Muscle layer of colon (tissue), 2 donors: ENCODE data around the gene IFNAR1.

Experiments
- H3K27ac ChIP-seq: one replicate; pipeline ENCODE4 v1.7.0; 2013; ENCODE audit warnings: low read depth, mild to moderate bottlenecking, low read length, moderate library complexity
- H3K27me3 ChIP-seq, 2 donors: one replicate each; pipeline ENCODE4 v1.7.0; 2013; ENCODE audit warnings: low read length in 2 of 2, mild to moderate bottlenecking in 2 of 2; ENCODE audit not compliant: insufficient read depth in 2 of 2, control insufficient read depth in 1 of 2
- H3K36me3 ChIP-seq: one replicate; pipeline ENCODE4 v1.7.0; 2013; ENCODE audit warnings: mild to moderate bottlenecking, low read length; ENCODE audit not compliant: insufficient read depth
- H3K4me1 ChIP-seq: one replicate; pipeline ENCODE4 v1.7.0; 2013; ENCODE audit warnings: mild to moderate bottlenecking, low read length; ENCODE audit not compliant: insufficient read depth
- H3K4me3 ChIP-seq, 2 donors: one replicate each; pipeline ENCODE4 v1.7.0; 2013; ENCODE audit warnings: low read length in 2 of 2, low read depth in 1 of 2, mild to moderate bottlenecking in 1 of 2, moderate library complexity in 1 of 2
- H3K9ac ChIP-seq: one replicate; pipeline ENCODE4 v1.7.0; 2013; ENCODE audit warnings: low read length
- H3K9me3 ChIP-seq: one replicate; pipeline ENCODE4 v1.7.0; 2013; ENCODE audit warnings: mild to moderate bottlenecking, low read length
- donor health status: abdominal sarcoma.
- donor health status: Adenocarcinoma of cecum.

Gene IFNAR1

DNA sequence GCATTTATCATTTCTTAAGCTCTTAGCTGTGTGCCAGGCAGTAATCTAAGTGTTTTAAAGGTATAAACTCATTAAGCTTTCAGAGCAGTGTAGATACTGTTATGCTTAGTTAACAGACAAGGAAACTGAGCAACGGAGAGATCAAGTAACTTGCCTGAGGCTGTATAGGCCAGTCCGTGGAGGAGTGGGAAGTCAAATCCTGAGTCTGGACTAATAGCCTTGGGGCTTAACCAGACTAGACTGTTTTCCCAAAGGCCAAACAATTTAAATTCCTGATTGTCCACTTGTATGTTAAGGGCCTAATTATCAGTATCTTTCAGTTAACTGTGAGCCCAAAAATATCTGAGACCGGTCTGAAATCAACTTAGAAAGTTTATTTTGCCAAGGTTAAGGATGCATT, 2.6 kb downstream of the IFNAR1 start:
- H3K4me3 ChIP-seq, result no peak overlapping the region
- no peaks in the 10 kb centered on the region for H3K36me3 ChIP-seq
- H3K9ac ChIP-seq, result no peak overlapping the region
- no peaks in the 10 kb centered on the region for H3K27me3 ChIP-seq
- no peak overlapping the region for H3K27ac ChIP-seq
- H3K9me3 ChIP-seq, result no peaks in the 10 kb centered on the region
- H3K4me1 ChIP-seq, result peaks cover 14% of the 10 kb centered on the region

DNA sequence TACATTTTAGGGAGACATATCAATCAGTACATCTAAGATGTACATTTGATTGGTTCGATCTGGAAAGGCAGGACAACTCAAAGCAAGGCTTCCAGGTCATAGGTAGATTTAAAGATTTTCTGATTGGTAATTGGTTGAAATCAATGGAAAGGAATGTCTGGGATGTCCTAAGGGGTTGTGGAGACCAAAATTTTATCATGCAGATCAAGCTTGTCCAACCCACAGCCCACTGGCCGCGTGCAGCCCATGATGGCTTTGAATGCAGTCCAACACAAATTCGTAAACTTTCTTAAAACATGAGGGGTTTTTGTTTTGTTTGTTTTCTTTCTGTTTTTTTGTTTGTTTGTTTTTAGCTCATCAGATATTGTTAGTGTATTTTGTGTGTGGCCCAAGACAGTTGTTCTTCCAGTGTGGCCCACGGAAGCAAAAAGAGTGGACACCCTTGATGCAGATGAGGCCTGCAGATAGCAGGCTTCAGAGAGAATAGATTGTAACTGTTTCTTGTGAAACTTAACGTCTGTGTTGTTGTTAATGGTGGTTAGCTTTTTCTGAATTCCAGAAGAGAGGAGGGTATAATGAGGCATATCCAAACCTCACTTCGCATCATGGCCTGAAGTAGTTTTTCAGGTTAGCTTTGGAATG, 3.1 kb downstream of the IFNAR1 start:
- Histone ChIP-seq H3K36me3 (no peaks in the 10 kb centered on the region), H3K4me1 (peaks cover 14% of the 10 kb centered on the region), H3K9ac (no peak overlapping the region), H3K4me3 (no peak overlapping the region), H3K27me3 (no peaks in the 10 kb centered on the region), H3K9me3 (no peaks in the 10 kb centered on the region), H3K27ac (no peak overlapping the region)

DNA sequence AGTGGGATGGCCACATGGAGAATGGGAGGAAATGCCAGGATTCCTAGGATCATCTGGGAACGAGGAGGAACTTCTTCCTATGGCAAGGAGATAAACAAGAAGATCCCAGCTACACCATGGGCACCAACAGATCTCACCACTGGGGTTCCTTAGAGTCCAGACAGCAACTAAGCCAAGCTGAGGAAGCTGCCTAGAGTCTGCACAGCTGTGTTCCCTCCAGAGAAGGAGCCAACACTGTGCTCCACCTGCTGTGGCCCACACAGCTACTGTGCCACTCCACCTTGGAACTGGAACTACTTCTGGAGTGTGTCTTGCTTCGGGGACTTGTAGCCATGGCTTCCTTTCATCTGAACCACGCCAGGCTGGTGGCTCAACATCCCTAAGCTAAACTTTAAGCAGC, 6.0 kb downstream of the IFNAR1 start:
- no peaks in the 10 kb centered on the region for H3K27me3 ChIP-seq
- H3K9ac ChIP-seq, result no peak overlapping the region
- no peak overlapping the region for H3K27ac ChIP-seq
- no peaks in the 10 kb centered on the region for H3K9me3 ChIP-seq
- no peak overlapping the region for H3K4me3 ChIP-seq
- H3K36me3 ChIP-seq, result peaks cover 4% of the 10 kb centered on the region
- H3K4me1 ChIP-seq, result peaks cover 12% of the 10 kb centered on the region

DNA sequence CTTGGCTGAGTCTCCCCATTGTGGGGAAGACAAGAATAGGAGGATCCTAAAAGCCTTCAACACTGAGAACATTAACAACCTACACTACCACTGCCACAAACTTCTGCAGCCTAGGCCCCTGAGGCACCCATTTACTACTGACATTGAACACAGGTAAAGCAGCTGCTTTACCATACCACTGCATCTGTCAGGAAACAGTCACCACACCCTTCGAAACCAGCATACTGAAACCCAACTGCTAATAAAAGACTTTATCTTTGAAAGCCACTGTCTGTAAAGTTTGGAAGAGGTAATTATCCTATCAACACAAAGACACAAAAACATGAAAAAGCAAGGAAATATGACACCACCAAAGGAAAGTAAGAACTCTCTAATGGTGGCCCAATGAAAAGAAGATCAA, 7.4 kb downstream of the IFNAR1 start:
- Histone ChIP-seq H3K27ac (no peak overlapping the region), H3K9me3 (no peaks in the 10 kb centered on the region), H3K9ac (no peak overlapping the region), H3K4me1 (no peaks in the 10 kb centered on the region), H3K36me3 (peaks cover 4% of the 10 kb centered on the region), H3K27me3 (no peaks in the 10 kb centered on the region), H3K4me3 (no peak overlapping the region)

DNA sequence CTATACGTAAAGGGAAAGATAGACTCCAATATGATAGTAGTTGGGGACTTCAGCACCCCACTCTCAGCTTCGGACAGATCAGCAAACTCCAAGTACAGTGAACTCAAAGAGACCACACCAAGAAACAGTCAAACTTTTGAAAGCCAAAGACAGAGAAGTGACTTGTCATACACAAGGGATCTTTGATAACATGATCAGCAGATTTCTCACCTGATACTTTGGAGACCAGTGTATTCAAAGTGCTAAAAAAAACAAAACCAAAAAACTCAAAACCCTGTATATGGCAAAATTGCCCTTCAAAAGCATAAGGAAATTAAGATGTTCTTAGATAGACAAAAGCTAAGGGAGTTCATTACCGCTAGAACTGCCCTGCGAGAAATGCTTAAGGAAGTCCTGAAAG, 9.4 kb downstream of the IFNAR1 start:
- Histone ChIP-seq H3K4me1 (no peaks in the 10 kb centered on the region), H3K9ac (no peak overlapping the region), H3K36me3 (peaks cover 4% of the 10 kb centered on the region), H3K27me3 (no peaks in the 10 kb centered on the region), H3K27ac (no peak overlapping the region), H3K4me3 (no peak overlapping the region), H3K9me3 (no peaks in the 10 kb centered on the region)

DNA sequence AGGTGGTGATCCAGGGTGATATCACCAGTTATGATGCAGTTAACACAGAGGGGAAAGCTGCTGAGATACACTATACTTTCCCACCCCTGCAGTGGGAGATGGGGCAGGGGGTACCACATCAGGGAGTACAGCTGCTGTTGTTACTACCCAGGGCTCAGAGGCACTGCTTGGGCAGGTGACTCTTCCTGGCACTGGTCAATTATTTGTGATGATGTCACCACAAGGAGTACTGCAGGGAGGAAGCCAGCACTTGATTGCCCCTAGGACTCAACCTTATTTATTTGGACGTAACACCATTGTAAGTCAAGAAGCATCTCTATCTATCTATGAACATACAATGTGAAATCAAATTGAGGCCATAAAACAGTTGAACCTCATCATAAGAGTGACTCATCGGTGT, 10.1 kb downstream of the IFNAR1 start:
- Histone ChIP-seq H3K27me3 (no peaks in the 10 kb centered on the region), H3K9ac (no peak overlapping the region), H3K4me3 (no peak overlapping the region), H3K9me3 (no peaks in the 10 kb centered on the region), H3K36me3 (peaks cover 4% of the 10 kb centered on the region), H3K27ac (no peak overlapping the region), H3K4me1 (peaks cover under 1% of the 10 kb centered on the region)

DNA sequence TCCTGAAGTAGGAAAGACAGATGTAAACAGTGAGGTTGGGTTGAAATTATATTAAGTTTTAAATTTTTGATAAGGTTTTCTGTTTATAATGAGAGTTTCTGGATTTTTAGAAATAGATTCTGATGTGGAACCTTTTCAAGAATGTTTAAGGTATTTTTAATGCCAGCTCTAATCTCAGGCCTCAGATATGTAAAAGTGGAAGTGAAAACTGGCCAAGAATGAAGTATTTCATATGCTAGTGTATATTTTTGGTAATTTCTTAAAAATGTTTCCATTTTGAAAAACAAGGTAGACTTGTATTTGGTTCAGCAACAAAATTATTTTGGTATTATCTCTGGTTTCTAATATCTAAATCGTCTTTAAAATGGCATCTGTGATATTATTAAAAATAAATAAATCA, 14.4 kb downstream of the IFNAR1 start:
- Histone ChIP-seq H3K27ac (no peak overlapping the region), H3K4me3 (no peak overlapping the region), H3K9me3 (no peaks in the 10 kb centered on the region), H3K9ac (no peak overlapping the region), H3K36me3 (peaks cover 13% of the 10 kb centered on the region), H3K27me3 (no peaks in the 10 kb centered on the region), H3K4me1 (peaks cover 9% of the 10 kb centered on the region)

DNA sequence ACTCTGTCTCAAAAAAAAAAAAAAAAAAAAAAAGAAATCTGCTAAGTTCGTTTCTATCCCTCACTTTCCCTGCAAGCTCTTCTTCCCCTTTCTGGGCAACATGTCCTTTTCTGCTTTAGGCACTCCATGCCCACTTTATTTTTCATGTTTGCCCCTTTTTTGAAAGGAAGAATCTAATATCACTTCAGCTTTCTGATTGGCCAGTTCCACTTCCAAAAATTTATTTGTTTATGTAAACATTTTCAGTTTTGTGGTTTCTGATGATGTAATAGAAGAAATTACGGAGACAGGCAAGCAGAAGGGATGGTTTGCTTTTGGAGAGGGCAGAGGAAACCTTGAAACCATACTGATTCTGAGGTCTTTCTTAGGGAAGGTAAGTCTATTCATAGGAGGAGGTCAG, 15.1 kb downstream of the IFNAR1 start:
- H3K9ac ChIP-seq, result no peak overlapping the region
- no peaks in the 10 kb centered on the region for H3K9me3 ChIP-seq
- peaks cover 9% of the 10 kb centered on the region for H3K4me1 ChIP-seq
- H3K36me3 ChIP-seq, result peaks cover 13% of the 10 kb centered on the region
- H3K27ac ChIP-seq, result no peak overlapping the region
- no peak overlapping the region for H3K4me3 ChIP-seq
- H3K27me3 ChIP-seq, result no peaks in the 10 kb centered on the region

DNA sequence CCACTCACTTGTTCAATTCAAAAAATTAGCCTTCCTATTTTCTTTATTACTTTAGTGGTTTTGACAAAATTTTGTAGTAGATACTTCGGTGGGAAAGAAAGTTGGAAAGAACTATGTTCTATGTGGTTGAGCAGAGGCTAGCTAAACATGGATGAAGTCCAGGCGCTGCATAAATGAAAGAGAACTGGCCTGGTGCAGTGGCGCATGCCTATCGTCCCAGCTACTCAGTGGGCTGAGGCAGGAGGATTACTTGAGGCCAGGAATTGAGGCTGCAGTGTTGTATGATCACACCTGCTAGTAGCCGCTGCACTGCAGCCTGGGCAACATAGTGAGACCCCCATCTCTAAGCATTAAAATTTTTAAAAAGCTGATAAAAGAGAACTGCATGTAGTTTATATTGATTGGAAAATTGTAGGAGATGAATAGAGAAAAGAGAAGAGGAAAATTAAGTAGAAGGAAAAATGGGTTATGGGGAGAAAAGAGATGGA, 21.0 kb downstream of the IFNAR1 start:
- Histone ChIP-seq H3K27me3 (no peaks in the 10 kb centered on the region), H3K27ac (no peak overlapping the region), H3K36me3 (peaks cover 19% of the 10 kb centered on the region), H3K4me3 (no peak overlapping the region), H3K9ac (no peak overlapping the region), H3K4me1 (no peaks in the 10 kb centered on the region), H3K9me3 (no peaks in the 10 kb centered on the region)

DNA sequence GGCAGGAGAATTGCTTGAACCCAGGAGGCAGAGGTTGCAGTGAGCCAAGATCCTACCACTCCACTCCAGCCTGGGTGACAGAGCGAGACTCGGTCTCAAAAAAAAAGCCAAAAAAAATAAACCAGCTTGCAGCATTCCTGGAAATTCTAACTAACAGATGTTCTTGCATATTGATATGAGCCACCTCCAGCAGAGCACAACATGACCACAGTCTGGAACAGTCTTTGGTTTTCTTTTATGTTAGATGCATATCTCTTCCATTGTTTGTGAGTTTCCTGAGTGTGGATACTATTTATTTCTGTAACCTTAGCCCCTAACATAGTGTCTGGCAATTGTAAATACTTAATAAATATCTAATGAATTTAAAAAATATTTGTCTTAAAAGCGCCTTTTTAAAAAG, 23.9 kb downstream of the IFNAR1 start:
- H3K27me3 ChIP-seq, result no peaks in the 10 kb centered on the region
- H3K4me3 ChIP-seq, result no peak overlapping the region
- H3K9ac ChIP-seq, result no peak overlapping the region
- H3K9me3 ChIP-seq, result no peaks in the 10 kb centered on the region
- H3K36me3 ChIP-seq, result peaks cover 10% of the 10 kb centered on the region
- H3K4me1 ChIP-seq, result no peaks in the 10 kb centered on the region
- no peak overlapping the region for H3K27ac ChIP-seq

DNA sequence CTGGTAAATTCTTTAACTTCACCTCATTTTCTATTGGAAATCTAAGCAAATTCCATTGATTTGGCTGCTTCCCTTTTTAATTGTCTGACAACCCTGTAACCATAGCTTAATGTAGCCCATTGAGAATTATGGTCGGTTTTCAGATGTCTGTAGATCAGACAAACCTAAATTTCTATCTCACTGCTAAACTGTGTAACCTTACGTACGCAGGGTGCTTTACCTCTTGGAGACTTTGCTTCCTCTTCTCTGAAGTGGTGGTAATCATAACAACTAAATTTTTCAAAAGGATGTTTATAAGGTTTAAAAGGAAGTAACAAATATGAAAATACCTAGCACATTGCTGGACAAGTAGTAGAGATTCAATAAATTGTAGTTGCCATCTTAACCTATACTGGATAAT, 25.9 kb downstream of the IFNAR1 start:
- no peak overlapping the region for H3K27ac ChIP-seq
- H3K4me1 ChIP-seq, result no peaks in the 10 kb centered on the region
- no peaks in the 10 kb centered on the region for H3K27me3 ChIP-seq
- peaks cover 10% of the 10 kb centered on the region for H3K36me3 ChIP-seq
- H3K9ac ChIP-seq, result no peak overlapping the region
- H3K9me3 ChIP-seq, result no peaks in the 10 kb centered on the region
- no peak overlapping the region for H3K4me3 ChIP-seq

DNA sequence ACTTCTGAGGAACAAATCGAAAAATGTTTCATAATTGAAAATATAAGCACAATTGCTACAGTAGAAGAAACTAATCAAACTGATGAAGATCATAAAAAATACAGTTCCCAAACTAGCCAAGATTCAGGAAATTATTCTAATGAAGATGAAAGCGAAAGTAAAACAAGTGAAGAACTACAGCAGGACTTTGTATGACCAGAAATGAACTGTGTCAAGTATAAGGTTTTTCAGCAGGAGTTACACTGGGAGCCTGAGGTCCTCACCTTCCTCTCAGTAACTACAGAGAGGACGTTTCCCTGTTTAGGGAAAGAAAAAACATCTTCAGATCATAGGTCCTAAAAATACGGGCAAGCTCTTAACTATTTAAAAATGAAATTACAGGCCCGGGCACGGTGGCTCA, 30.6 kb downstream of the IFNAR1 start:
- Histone ChIP-seq H3K27ac (no peak overlapping the region), H3K27me3 (no peaks in the 10 kb centered on the region), H3K9me3 (no peaks in the 10 kb centered on the region), H3K4me3 (no peak overlapping the region), H3K36me3 (peaks cover 18% of the 10 kb centered on the region), H3K9ac (no peak overlapping the region), H3K4me1 (no peaks in the 10 kb centered on the region)
